Measurements from ENCODE around the gene UMPS.
"Not testable (repeated sequence)": the region's sequence is repeated elsewhere in the genome, so short reads cannot be mapped to it uniquely, and the experiment has no call there.

Gene UMPS

DNA sequence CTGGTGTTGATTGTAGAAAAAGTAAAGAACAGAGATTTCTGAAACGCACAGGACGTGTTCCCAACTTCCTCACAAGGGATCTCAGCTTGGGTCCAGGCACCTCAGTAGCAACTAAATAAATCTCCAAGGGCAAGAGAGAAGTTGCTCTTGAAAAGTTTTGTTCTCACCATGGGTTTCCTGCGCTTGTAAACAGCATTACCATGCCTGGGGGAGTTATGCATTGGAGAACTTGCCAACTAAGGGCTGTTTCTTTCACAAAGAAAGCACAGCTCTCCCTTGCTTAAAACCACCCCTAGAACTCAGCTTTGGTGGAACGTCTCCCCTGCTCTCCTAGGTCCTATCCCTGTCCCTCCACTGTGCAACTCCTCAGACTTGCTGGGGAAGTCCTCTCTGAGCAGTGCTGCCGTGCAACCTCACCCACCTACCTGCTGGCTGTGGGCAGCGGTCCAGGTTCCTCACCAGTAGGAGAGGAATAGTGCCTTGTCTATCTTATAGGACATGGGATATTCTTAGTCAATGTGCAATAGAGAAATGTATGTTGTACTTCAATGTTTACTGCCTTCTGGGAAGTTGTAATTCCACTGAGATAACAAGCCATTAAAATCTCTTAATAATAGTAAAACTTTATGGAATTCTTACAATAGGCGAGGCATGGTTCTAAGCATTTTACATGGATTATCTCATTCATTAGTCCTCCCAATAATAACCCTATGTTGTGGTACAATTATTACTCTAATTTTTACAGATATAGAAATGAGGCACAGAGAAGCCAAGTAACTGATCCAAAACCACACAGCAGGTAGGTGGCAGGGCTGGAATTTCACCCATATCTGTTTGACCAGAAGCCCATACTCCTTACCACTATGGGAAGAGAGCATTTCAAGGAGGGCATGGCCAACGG, 51.5 kb downstream of the UMPS start:
- TF ChIP-seq POLR2A (IDR thresholded peaks at IDR 0.05; ENCODE audit: low read depth, low read length), result no peak
- no peak for TF ChIP-seq POU2F2 (IDR thresholded peaks at IDR 0.05; ENCODE audit: low read depth, low read length)
- no peak for TF ChIP-seq PAX5 (IDR thresholded peaks at IDR 0.05; ENCODE audit: insufficient read depth, low read length, severe bottlenecking)
- TF ChIP-seq SPI1 (IDR thresholded peaks at IDR 0.05; ENCODE audit: low read depth, low read length), result no peak
- TF ChIP-seq POLR2AphosphoS5 (IDR thresholded peaks at IDR 0.05; ENCODE audit: low read depth, low read length), result no peak
- TF ChIP-seq TAF1 (IDR thresholded peaks at IDR 0.05; ENCODE audit: low read depth, low read length), result no peak
- DNase-seq (ENCODE audit: insufficient read length, low spot score) (no peak), FAIRE-seq (no peak)

- FAIRE-seq; DNase-seq (ENCODE audit: insufficient read length, low spot score): not testable (repeated sequence)
Observed at GRCh38 chr3:124782377-124782712, 52.1 kb downstream of the UMPS start.

DNA sequence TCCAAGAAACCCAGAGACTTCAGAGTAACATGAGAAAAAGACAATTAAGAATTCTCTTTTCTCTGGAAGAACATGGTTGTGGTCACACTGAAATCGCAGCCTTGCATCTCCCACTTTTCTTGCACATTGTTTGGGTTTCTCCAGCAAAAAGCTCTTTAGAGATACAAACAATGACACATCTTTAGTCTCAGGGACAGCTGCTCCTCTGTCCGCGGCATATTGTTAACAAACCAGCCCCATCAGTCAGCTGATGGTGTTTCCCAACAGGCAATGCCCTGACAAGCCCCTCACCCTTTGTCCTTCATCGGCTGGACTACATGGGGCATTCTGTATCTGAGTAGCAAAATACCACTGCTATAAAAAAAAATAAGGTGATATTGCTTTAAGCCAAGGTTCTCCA, 53.4 kb downstream of the UMPS start:
- TF ChIP-seq PAX5 (IDR thresholded peaks at IDR 0.05; ENCODE audit: insufficient read depth, low read length, severe bottlenecking), result no peak
- TF ChIP-seq TAF1 (IDR thresholded peaks at IDR 0.05; ENCODE audit: low read depth, low read length), result no peak
- TF ChIP-seq POU2F2 (IDR thresholded peaks at IDR 0.05; ENCODE audit: low read depth, low read length), result no peak
- TF ChIP-seq SPI1 (IDR thresholded peaks at IDR 0.05; ENCODE audit: low read depth, low read length), result no peak
- TF ChIP-seq POLR2A (IDR thresholded peaks at IDR 0.05; ENCODE audit: low read depth, low read length), result no peak
- TF ChIP-seq POLR2AphosphoS5 (IDR thresholded peaks at IDR 0.05; ENCODE audit: low read depth, low read length), result no peak
- FAIRE-seq, result no peak
- DNase-seq (ENCODE audit: insufficient read length, low spot score), result no peak

DNA sequence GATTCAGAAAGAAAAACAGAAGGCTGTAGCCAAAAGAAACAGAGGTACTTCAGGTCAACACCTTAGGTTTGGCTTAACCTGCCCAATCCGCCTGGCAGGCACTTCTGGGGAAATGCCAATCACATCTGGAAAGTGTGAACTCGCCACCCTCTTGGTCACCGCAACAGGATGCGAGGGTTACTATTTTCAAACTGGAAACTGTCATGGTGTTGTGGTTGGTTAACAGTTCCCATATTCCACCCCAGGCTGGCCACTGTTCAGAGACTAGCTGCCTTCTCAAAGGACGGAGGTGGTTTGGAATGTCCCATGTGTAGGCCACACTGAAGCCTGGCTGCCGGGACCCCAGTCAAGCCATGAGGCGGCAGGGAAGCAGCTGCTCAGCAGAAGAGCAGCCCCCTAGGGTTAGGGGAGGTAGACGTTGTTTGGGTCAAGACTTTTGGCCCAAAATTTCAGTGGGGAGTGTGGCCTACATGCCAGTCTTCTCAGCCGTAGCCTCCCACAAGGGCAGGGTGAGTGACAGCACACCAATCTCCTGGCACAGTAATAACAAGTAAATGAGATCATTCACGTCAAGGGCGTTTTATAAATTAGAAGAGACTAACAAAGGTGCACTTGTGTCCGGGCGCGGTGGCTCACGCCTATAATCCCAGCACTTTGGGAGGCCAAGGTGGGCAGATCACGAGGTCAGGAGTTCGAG, 54.6 kb downstream of the UMPS start:
- DNase-seq (ENCODE audit: insufficient read length, low spot score), result no peak
- TF ChIP-seq POLR2AphosphoS5 (IDR thresholded peaks at IDR 0.05; ENCODE audit: low read depth, low read length) (no peak), TAF1 (IDR thresholded peaks at IDR 0.05; ENCODE audit: low read depth, low read length) (no peak), POU2F2 (IDR thresholded peaks at IDR 0.05; ENCODE audit: low read depth, low read length) (no peak), SPI1 (IDR thresholded peaks at IDR 0.05; ENCODE audit: low read depth, low read length) (0 out of 2 replicates have a peak, but pooled peaks have one; percentile 6), PAX5 (IDR thresholded peaks at IDR 0.05; ENCODE audit: insufficient read depth, low read length, severe bottlenecking) (no peak), POLR2A (IDR thresholded peaks at IDR 0.05; ENCODE audit: low read depth, low read length) (no peak)
- FAIRE-seq, result peak; percentile 91

DNA sequence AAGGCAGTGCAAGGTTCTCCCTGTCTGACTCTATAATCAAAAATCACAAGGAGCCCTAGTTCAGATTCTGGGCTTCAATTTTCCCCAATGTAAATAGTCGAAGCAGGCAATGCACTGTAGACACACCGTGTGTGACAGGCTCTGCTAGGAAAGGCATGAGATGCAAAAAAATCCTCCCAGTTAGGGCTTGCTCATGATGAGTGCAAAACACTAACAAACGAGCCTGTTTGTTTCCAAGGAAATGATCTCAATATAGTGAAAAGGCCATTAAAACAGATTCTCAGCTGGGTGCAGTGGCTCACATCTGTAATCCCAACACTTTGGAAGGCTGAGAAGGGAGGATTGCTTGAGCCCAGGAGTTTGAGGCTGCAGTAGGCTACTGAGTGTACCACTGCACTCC, 55.7 kb downstream of the UMPS start:
- DNase-seq (ENCODE audit: insufficient read length, low spot score) (no peak), FAIRE-seq (no peak)
- TF ChIP-seq SPI1 (IDR thresholded peaks at IDR 0.05; ENCODE audit: low read depth, low read length) (no peak), POLR2AphosphoS5 (IDR thresholded peaks at IDR 0.05; ENCODE audit: low read depth, low read length) (no peak), TAF1 (IDR thresholded peaks at IDR 0.05; ENCODE audit: low read depth, low read length) (no peak), POLR2A (IDR thresholded peaks at IDR 0.05; ENCODE audit: low read depth, low read length) (no peak)

- no peak for TF ChIP-seq POU2F2 (IDR thresholded peaks at IDR 0.05; ENCODE audit: low read depth, low read length)
- no peak for TF ChIP-seq SPI1 (IDR thresholded peaks at IDR 0.05; ENCODE audit: low read depth, low read length)
- no peak for TF ChIP-seq POLR2A (IDR thresholded peaks at IDR 0.05; ENCODE audit: low read depth, low read length)
- no peak for FAIRE-seq
Observed at GRCh38 chr3:124786511-124787241, 56.4 kb downstream of the UMPS start.

DNA sequence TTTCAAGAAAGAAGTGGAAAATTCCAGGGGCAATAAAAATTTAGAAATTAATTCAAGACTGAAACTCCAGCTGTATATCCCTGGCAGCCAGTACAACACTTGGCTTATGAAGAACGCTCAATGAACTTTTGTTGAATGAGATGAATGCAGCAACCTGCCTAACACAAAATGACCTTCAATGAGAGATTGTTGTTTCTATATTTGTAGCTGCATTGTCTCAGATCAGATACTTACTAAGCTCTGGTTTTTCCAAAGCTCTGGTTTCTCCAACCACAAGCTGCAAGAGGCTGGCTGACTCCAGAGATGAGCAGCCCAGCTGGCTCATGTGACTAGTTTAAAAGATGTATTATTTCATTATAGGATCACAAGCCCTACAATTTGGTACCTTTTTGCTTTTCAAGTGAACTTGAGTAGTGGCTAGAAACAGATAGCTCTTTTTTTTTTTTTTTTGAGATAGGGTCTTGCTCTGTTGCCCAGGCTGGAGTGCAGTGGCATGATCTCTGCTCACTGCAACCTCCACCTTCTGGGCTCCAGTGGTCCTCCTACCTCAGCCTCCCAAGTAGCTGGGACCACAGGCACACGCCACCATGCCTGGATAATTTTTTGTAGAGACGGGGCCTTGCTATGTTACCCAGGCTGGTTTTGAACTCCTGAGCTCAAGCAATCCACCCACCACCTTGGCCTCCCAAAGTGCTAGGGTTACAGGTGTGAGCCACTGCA, 57.4 kb downstream of the UMPS start:
- no peak for DNase-seq (ENCODE audit: insufficient read length, low spot score)
- TF ChIP-seq POU2F2 (IDR thresholded peaks at IDR 0.05; ENCODE audit: low read depth, low read length), result no peak
- no peak for FAIRE-seq

More at GRCh38 chr3:124786511-124787241, 56.4 kb downstream of the UMPS start:
- no peak for DNase-seq (ENCODE audit: insufficient read length, low spot score)

DNA sequence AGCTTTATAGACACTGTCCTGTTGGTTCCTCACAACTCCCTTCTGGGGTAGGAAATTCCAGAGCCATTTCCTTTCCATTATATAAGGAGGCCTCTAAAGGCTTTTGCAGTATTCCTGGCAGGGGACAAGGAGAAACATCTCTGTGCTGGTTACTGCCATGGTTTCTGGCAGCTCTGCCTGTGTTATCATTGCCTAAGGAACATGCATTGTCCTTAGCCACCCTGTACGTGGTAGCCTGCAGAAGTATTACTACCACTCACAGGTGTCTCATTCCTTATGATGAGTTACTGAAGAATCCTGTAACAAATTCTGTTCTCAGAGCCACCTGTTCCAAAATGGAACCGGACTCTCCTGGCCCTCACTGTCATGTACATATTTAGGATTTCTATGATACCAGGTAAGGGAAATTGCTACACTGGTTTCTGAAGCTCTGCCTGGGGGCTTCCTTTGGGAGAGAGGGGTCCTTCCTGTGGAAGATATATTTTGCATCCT, 58.0 kb downstream of the UMPS start:
- FAIRE-seq, result no peak
- DNase-seq (ENCODE audit: insufficient read length, low spot score), result no peak
- TF ChIP-seq PAX5 (IDR thresholded peaks at IDR 0.05; ENCODE audit: insufficient read depth, low read length, severe bottlenecking), result no peak

- DNase-seq (ENCODE audit: insufficient read length, low spot score); FAIRE-seq: not testable (repeated sequence)
Observed at GRCh38 chr3:124789103-124789502, 58.9 kb downstream of the UMPS start.

GRCh38 chr3:124791142-124791541, 60.9 kb downstream of the UMPS start:
- no peak for TF ChIP-seq PAX5 (IDR thresholded peaks at IDR 0.05; ENCODE audit: insufficient read depth, low read length, severe bottlenecking)
- no peak for TF ChIP-seq POLR2AphosphoS5 (IDR thresholded peaks at IDR 0.05; ENCODE audit: low read depth, low read length)
- no peak for TF ChIP-seq SPI1 (IDR thresholded peaks at IDR 0.05; ENCODE audit: low read depth, low read length)
- TF ChIP-seq TAF1 (IDR thresholded peaks at IDR 0.05; ENCODE audit: low read depth, low read length), result no peak
- TF ChIP-seq POU2F2 (IDR thresholded peaks at IDR 0.05; ENCODE audit: low read depth, low read length), result no peak
- TF ChIP-seq POLR2A (IDR thresholded peaks at IDR 0.05; ENCODE audit: low read depth, low read length), result no peak
- FAIRE-seq (no peak), DNase-seq (ENCODE audit: insufficient read length, low spot score) (no peak)

Measured in GM12891 (cell line).